ENCODE data around the gene MRPS30. TPM values are rescaled to one million over a fixed set of nuclear protein-coding genes. Genes with fewer than 3 reads are reported as not detected.

Gene MRPS30
- total RNA-seq, 1 donor from 2014 or later: 44.1 TPM

GRCh38 chr5:44835693-44836092 is 26.9 kb downstream of the MRPS30 start:
- no peak overlapping the region for H3K9ac ChIP-seq (ENCODE audit: low read length)
- H3K4me2 ChIP-seq (ENCODE audit: low read length): no peak overlapping the region
- DNase-seq (ENCODE audit: low read depth): no peak
- TF ChIP-seq EZH2 (IDR thresholded peaks at IDR 0.05; ENCODE audit: insufficient read depth, low read length): no peak
- TF ChIP-seq, protein P1, sequence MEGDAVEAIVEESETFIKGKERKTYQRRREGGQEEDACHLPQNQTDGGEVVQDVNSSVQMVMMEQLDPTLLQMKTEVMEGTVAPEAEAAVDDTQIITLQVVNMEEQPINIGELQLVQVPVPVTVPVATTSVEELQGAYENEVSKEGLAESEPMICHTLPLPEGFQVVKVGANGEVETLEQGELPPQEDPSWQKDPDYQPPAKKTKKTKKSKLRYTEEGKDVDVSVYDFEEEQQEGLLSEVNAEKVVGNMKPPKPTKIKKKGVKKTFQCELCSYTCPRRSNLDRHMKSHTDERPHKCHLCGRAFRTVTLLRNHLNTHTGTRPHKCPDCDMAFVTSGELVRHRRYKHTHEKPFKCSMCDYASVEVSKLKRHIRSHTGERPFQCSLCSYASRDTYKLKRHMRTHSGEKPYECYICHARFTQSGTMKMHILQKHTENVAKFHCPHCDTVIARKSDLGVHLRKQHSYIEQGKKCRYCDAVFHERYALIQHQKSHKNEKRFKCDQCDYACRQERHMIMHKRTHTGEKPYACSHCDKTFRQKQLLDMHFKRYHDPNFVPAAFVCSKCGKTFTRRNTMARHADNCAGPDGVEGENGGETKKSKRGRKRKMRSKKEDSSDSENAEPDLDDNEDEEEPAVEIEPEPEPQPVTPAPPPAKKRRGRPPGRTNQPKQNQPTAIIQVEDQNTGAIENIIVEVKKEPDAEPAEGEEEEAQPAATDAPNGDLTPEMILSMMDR (IDR thresholded peaks at IDR 0.05; ENCODE audit: insufficient read depth, low read depth, low read length): no peak
- H3K27me3 ChIP-seq (ENCODE audit: insufficient read depth, low read length): no peaks in the 10 kb centered on the region
- Mint-ChIP-seq H3K9me3 (ENCODE audit: unreplicated experiment) (peaks cover 10% of the 10 kb centered on the region), H3K27me3 (ENCODE audit: low read depth, unreplicated experiment) (no peaks in the 10 kb centered on the region), H3K4me3 (ENCODE audit: unreplicated experiment) (no peak overlapping the region), H3K36me3 (ENCODE audit: low read depth, unreplicated experiment) (peaks cover 5% of the 10 kb centered on the region), H3K4me1 (ENCODE audit: low read depth, unreplicated experiment) (no peaks in the 10 kb centered on the region), H3K27ac (ENCODE audit: unreplicated experiment) (no peak overlapping the region)
- H4K20me1 ChIP-seq (ENCODE audit: insufficient read depth, low read length): no peaks in the 10 kb centered on the region
- no peaks in the 10 kb centered on the region for H3K4me1 ChIP-seq (ENCODE audit: insufficient read depth, low read length)
- no peak for FAIRE-seq
- no peak overlapping the region for H3K4me3 ChIP-seq (ENCODE audit: insufficient read depth, low read depth, low read length)
- no peak overlapping the region for H2AFZ ChIP-seq (ENCODE audit: low read depth, low read length)
- no peaks in the 10 kb centered on the region for H3K36me3 ChIP-seq (ENCODE audit: insufficient read depth, low read length)
- H3K27ac ChIP-seq (ENCODE audit: low read depth, low read length): no peak overlapping the region
- H3K79me2 ChIP-seq (ENCODE audit: insufficient read depth, low read length): no peaks in the 10 kb centered on the region
- H3K9me3 ChIP-seq (ENCODE audit: insufficient read depth, low read depth, low read length): peaks cover 7% of the 10 kb centered on the region

GRCh38 chr5:44839018-44839681 is 30.4 kb downstream of the MRPS30 start:
- no peak overlapping the region for H3K27ac ChIP-seq (ENCODE audit: low read depth, low read length)
- H3K9ac ChIP-seq (ENCODE audit: low read length): no peak overlapping the region

More at GRCh38 chr5:44839018-44839681, 30.4 kb downstream of the MRPS30 start:
- Mint-ChIP-seq H3K27ac (ENCODE audit: unreplicated experiment) (no peak overlapping the region), H3K27me3 (ENCODE audit: low read depth, unreplicated experiment) (no peaks in the 10 kb centered on the region), H3K36me3 (ENCODE audit: low read depth, unreplicated experiment) (peaks cover 5% of the 10 kb centered on the region), H3K9me3 (ENCODE audit: unreplicated experiment) (peaks cover 10% of the 10 kb centered on the region), H3K4me3 (ENCODE audit: unreplicated experiment) (no peak overlapping the region), H3K4me1 (ENCODE audit: low read depth, unreplicated experiment) (no peaks in the 10 kb centered on the region)
- H3K4me3 ChIP-seq (ENCODE audit: insufficient read depth, low read depth, low read length): no peak overlapping the region
- TF ChIP-seq EZH2 (IDR thresholded peaks at IDR 0.05; ENCODE audit: insufficient read depth, low read length): no peak
- TF ChIP-seq, protein P1 (IDR thresholded peaks at IDR 0.05; ENCODE audit: insufficient read depth, low read depth, low read length): no peak
- H3K36me3 ChIP-seq (ENCODE audit: insufficient read depth, low read length): no peaks in the 10 kb centered on the region
- FAIRE-seq: no peak
- no peaks in the 10 kb centered on the region for H3K27me3 ChIP-seq (ENCODE audit: insufficient read depth, low read length)
- H2AFZ ChIP-seq (ENCODE audit: low read depth, low read length): no peak overlapping the region
- H3K79me2 ChIP-seq (ENCODE audit: insufficient read depth, low read length): no peaks in the 10 kb centered on the region
- peaks cover 7% of the 10 kb centered on the region for H3K9me3 ChIP-seq (ENCODE audit: insufficient read depth, low read depth, low read length)
- H3K4me2 ChIP-seq (ENCODE audit: low read length): no peak overlapping the region
- no peaks in the 10 kb centered on the region for H4K20me1 ChIP-seq (ENCODE audit: insufficient read depth, low read length)
- no peaks in the 10 kb centered on the region for H3K4me1 ChIP-seq (ENCODE audit: insufficient read depth, low read length)
- no peak for DNase-seq (ENCODE audit: low read depth)

Measured in astrocyte (in vitro differentiated cells and primary cell).